K562 (cell line): ENCODE data around the gene VEGFA. TPM values are rescaled to one million over a fixed set of nuclear protein-coding genes. Genes with fewer than 3 reads are reported as not detected.

Source experiments
- ARID4B ChIP-seq: sonication (generic); formaldehyde crosslinking; IDR thresholded peaks from 2 replicates; pipeline ENCODE4 v1.8.0; 2022; ENCODE audit warnings: mild to moderate bottlenecking, missing genetic modification reagents
- TEAD1 ChIP-seq, 2 experiments: fragments of 450-650 bp in 1 of 2; sonication (generic) in 1 of 2; formaldehyde crosslinking; IDR thresholded peaks; 2 replicates each; pipeline versions ENCODE4 v1.4.0 to v1.8.0; 2020 to 2022; ENCODE audit warnings: mild to moderate bottlenecking in 2 of 2, missing genetic modification reagents in 1 of 2
- TRIM24 ChIP-seq, 2 experiments: fragments of 450-650 bp; IDR thresholded peaks; 2 replicates each; pipeline ENCODE4 v1.6.1; 2016
- USF1 ChIP-seq: sonication (generic); formaldehyde crosslinking; IDR thresholded peaks from 2 replicates; pipeline ENCODE4 v1.9.0; 2022; ENCODE audit warnings: mild to moderate bottlenecking, missing genetic modification reagents
- polyA plus RNA-seq, 8 experiments: library from polyadenylated mRNA; depleted of rRNA in 4 of 8; stranded (reverse) in 5 of 8; unstranded in 3 of 8; fragments of >200 nt; fragmentation: Nextera tagmentation in 2 of 8; fragmentation: Illumina TruSeq in 1 of 8; extraction: Ambion mirVana in 2 of 8; extraction: Trizol in 1 of 8; gene quantifications; 2 replicates each; pipeline versions ENCODE4 v1.2.1 to v1.2.3, GENCODE V29; 2011 to 2014; ENCODE audit warnings: inconsistent platforms in 1 of 8, missing spikeins in 1 of 8
- total RNA-seq, 7 experiments: library from RNA; depleted of rRNA in 6 of 7; stranded (reverse); fragments of >200 nt in 6 of 7; fragmentation: Illumina TruSeq in 2 of 7; extraction: Trizol in 2 of 7; gene quantifications; 2 replicates each; pipeline versions ENCODE4 v1.2.1 to v1.2.3, GENCODE V29; 2011 to 2021; ENCODE audit warnings: low replicate concordance in 1 of 7
- TF ChIP-seq, protein P1 (sequence below): sonication (generic); formaldehyde crosslinking; IDR thresholded peaks from 2 replicates; pipeline ENCODE4 v1.8.0; 2023; ENCODE audit warnings: mild to moderate bottlenecking, missing genetic modification reagents

Gene VEGFA
- total and polyA plus RNA-seq, 9 of the 15 experiments (the other 6 are each of a cell fraction or from before 2014, with no cell fraction given), result 14.0 to 271 (median 124) TPM

DNA sequence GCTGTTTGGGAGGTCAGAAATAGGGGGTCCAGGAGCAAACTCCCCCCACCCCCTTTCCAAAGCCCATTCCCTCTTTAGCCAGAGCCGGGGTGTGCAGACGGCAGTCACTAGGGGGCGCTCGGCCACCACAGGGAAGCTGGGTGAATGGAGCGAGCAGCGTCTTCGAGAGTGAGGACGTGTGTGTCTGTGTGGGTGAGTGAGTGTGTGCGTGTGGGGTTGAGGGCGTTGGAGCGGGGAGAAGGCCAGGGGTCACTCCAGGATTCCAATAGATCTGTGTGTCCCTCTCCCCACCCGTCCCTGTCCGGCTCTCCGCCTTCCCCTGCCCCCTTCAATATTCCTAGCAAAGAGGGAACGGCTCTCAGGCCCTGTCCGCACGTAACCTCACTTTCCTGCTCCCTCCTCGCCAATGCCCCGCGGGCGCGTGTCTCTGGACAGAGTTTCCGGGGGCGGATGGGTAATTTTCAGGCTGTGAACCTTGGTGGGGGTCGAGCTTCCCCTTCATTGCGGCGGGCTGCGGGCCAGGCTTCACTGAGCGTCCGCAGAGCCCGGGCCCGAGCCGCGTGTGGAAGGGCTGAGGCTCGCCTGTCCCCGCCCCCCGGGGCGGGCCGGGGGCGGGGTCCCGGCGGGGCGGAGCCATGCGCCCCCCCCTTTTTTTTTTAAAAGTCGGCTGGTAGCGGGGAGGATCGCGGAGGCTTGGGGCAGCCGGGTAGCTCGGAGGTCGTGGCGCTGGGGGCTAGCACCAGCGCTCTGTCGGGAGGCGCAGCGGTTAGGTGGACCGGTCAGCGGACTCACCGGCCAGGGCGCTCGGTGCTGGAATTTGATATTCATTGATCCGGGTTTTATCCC is at the start of gene VEGFA (continued):
- TF ChIP-seq USF1 (CRISPR knock-in tag) (no peak), ARID4B (CRISPR knock-in tag) (peak; percentile 88), TRIM24 (IDR thresholded peaks at IDR 0.05) (peak in 1 of 2 experiments; percentile 51; a peak in 2 of 4 replicates), TEAD1 (CRISPR knock-in tag; IDR thresholded peaks at IDR 0.05) (peak in 1 of 2 experiments; percentile 46; a peak in 2 of 4 replicates)
- TF ChIP-seq, protein P1, sequence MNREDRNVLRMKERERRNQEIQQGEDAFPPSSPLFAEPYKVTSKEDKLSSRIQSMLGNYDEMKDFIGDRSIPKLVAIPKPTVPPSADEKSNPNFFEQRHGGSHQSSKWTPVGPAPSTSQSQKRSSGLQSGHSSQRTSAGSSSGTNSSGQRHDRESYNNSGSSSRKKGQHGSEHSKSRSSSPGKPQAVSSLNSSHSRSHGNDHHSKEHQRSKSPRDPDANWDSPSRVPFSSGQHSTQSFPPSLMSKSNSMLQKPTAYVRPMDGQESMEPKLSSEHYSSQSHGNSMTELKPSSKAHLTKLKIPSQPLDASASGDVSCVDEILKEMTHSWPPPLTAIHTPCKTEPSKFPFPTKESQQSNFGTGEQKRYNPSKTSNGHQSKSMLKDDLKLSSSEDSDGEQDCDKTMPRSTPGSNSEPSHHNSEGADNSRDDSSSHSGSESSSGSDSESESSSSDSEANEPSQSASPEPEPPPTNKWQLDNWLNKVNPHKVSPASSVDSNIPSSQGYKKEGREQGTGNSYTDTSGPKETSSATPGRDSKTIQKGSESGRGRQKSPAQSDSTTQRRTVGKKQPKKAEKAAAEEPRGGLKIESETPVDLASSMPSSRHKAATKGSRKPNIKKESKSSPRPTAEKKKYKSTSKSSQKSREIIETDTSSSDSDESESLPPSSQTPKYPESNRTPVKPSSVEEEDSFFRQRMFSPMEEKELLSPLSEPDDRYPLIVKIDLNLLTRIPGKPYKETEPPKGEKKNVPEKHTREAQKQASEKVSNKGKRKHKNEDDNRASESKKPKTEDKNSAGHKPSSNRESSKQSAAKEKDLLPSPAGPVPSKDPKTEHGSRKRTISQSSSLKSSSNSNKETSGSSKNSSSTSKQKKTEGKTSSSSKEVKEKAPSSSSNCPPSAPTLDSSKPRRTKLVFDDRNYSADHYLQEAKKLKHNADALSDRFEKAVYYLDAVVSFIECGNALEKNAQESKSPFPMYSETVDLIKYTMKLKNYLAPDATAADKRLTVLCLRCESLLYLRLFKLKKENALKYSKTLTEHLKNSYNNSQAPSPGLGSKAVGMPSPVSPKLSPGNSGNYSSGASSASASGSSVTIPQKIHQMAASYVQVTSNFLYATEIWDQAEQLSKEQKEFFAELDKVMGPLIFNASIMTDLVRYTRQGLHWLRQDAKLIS (CRISPR knock-in tag), result no peak
